Fibroblast of pulmonary artery (primary cell): ENCODE data around the gene RELN.

Experiments
- DNase-seq: peaks from one replicate; pipeline ENCODE4 v3.0.0-alpha.2; 2010; ENCODE audit warnings: low read depth
- H3K4me3 ChIP-seq: replicated peaks from 2 replicates; pipeline ENCODE4 v1.5.1; 2011; ENCODE audit warnings: low read depth, mild to moderate bottlenecking, control low read depth, low read length, moderate library complexity
- TF ChIP-seq, protein P1 (sequence below): IDR thresholded peaks from 2 replicates; pipeline ENCODE4 v1.5.1; 2011; ENCODE audit warnings: mild to moderate bottlenecking, control low read depth, low read length, inconsistent platforms; ENCODE audit errors: missing control alignments

RELN gene

DNA sequence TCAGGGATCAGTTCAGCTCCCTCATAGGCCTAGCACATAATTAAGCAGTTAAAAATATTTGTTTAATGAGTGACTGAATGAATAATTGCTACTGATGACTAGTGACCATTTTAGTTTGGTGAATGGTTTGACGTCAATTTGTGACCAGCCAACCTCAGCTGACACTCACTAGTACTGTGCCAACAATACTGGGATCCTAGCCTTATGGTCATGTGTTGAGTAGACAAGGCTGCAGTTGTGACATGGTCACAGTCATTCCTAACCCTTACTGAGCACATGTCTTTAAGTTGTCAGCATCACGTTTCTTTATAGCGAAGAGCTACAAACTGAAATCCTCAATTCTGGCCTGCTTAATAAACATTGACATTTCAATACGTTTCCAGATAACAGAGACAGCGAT, 456.5 kb downstream of the RELN start:
- H3K4me3 ChIP-seq: no peak overlapping the region
- TF ChIP-seq, protein P1, sequence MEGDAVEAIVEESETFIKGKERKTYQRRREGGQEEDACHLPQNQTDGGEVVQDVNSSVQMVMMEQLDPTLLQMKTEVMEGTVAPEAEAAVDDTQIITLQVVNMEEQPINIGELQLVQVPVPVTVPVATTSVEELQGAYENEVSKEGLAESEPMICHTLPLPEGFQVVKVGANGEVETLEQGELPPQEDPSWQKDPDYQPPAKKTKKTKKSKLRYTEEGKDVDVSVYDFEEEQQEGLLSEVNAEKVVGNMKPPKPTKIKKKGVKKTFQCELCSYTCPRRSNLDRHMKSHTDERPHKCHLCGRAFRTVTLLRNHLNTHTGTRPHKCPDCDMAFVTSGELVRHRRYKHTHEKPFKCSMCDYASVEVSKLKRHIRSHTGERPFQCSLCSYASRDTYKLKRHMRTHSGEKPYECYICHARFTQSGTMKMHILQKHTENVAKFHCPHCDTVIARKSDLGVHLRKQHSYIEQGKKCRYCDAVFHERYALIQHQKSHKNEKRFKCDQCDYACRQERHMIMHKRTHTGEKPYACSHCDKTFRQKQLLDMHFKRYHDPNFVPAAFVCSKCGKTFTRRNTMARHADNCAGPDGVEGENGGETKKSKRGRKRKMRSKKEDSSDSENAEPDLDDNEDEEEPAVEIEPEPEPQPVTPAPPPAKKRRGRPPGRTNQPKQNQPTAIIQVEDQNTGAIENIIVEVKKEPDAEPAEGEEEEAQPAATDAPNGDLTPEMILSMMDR: no peak
- DNase-seq: no peak

DNA sequence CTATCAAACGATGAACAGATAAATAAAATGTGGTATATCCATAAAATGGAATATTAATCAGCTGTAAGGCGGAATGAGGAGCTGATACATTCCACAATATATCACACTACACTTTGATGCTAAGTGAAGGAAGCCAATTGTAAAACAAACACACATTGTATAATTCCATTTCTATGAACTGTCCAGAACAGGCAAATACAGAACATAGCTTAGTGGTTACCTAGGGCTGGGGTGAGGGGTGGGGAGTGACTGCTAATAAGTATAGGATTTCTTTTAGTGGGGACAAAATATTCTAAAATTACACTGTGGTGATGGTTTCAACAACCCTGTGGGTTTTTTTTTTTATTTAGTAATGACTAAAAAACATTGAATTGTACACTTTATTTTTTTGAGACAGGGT, 461.3 kb downstream of the RELN start:
- DNase-seq: no peak
- TF ChIP-seq, protein P1: no peak
- no peak overlapping the region for H3K4me3 ChIP-seq

GRCh38 chr7:103525937-103526336, 463.5 kb downstream of the RELN start:
- H3K4me3 ChIP-seq: no peak overlapping the region
- TF ChIP-seq, protein P1: no peak
- DNase-seq: no peak

- no peak overlapping the region for H3K4me3 ChIP-seq
- peak; percentile 55 for DNase-seq
- TF ChIP-seq, protein P1: peak; percentile 42
Measured at GRCh38 chr7:103524042-103524907, 465.2 kb downstream of the RELN start.

GRCh38 chr7:103521937-103522336, 467.5 kb downstream of the RELN start:
- H3K4me3 ChIP-seq: no peak overlapping the region
- TF ChIP-seq, protein P1: no peak
- DNase-seq: no peak

- H3K4me3 ChIP-seq: no peak overlapping the region
- TF ChIP-seq, protein P1: no peak
- DNase-seq: no peak
Measured at GRCh38 chr7:103504505-103505135, 484.8 kb downstream of the RELN start.
